Duodenal mucosa (tissue), 2 donors: ENCODE measurements around the gene SRGAP1.

Source experiments
- H3K27ac ChIP-seq: one replicate; pipeline ENCODE4 v1.7.0; 2013; ENCODE audit warnings: low read depth, low read length
- H3K27me3 ChIP-seq, 2 donors: one replicate each; pipeline ENCODE4 v1.7.0; 2013; ENCODE audit warnings: low read length in 2 of 2, control low read depth in 1 of 2; ENCODE audit not compliant: insufficient read depth in 2 of 2, control insufficient read depth in 1 of 2
- H3K36me3 ChIP-seq, 2 donors: one replicate each; pipeline ENCODE4 v1.7.0; 2013; ENCODE audit warnings: low read length in 2 of 2, control low read depth in 1 of 2; ENCODE audit not compliant: insufficient read depth in 2 of 2, control insufficient read depth in 1 of 2
- H3K4me1 ChIP-seq, 2 donors: one replicate each; pipeline ENCODE4 v1.7.0; 2013; ENCODE audit warnings: low read length in 2 of 2, control low read depth in 1 of 2; ENCODE audit not compliant: insufficient read depth in 2 of 2, control insufficient read depth in 1 of 2
- H3K4me3 ChIP-seq, 2 donors: one replicate each; pipeline ENCODE4 v1.7.0; 2013; ENCODE audit warnings: low read length in 2 of 2, low read depth in 1 of 2
- H3K9ac ChIP-seq, 2 donors: one replicate each; pipeline ENCODE4 v1.7.0; 2013; ENCODE audit warnings: low read length in 2 of 2, low read depth in 1 of 2
- H3K9me3 ChIP-seq, 2 donors: one replicate each; pipeline ENCODE4 v1.7.0; 2013; ENCODE audit warnings: low read length in 2 of 2, control low read depth in 1 of 2; ENCODE audit not compliant: control insufficient read depth in 1 of 2

Gene SRGAP1

GRCh38 chr12:64171715-64172114, 327.2 kb downstream of the SRGAP1 start:
- H3K4me1 ChIP-seq: peaks cover 0 to 5% of the 10 kb centered on the region in 2 donors
- no peaks in the 10 kb centered on the region for H3K36me3 ChIP-seq
- no peaks in the 10 kb centered on the region for H3K27me3 ChIP-seq
- H3K9ac ChIP-seq: no peak overlapping the region
- H3K9me3 ChIP-seq: no peaks in the 10 kb centered on the region
- H3K4me3 ChIP-seq: no peak overlapping the region
- no peak overlapping the region for H3K27ac ChIP-seq

DNA sequence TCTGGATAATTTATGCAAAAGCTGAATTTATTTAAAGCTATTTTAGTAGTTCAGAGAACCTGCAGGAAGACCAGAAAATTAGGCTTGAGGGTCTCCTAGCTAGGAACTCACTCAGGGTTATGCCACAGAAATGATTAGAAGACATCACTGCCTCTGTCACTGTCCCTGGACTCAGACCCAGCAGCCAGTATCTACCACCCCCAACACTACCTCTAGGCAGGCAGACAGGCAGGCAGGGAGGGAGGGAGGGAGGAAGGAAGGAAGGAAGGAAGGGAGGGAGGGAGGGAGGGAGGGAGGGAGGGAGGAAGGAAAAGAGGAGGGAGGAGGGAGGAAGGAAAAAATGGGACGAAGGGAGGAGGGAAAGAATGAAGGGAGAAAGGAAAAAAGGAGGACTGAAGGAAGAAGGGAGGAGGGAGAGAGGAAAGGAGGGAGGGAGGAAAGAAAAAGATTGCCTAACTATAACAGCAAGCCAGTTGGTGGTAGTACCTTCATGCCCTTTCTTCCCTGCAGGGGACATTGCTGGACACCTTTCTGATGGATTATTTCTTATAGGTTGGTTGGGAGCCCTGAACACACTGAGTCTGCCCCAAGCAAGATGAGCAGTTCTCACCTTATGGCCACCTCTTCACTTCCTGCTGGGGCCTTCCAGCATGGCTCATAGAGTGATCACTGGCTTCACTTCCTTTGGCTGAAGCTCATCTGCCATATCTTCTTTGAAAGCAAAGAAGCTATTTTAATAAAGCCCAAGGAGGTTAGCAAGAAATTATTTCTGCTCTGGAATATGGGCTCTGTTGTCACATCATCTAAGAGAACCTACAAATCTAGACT, 327.9 kb downstream of the SRGAP1 start:
- Histone ChIP-seq H3K36me3 (no peaks in the 10 kb centered on the region), H3K4me3 (no peak overlapping the region), H3K9me3 (no peaks in the 10 kb centered on the region), H3K4me1 (peaks cover 0 to 5% of the 10 kb centered on the region in 2 donors), H3K27ac (no peak overlapping the region), H3K27me3 (no peaks in the 10 kb centered on the region), H3K9ac (no peak overlapping the region)

DNA sequence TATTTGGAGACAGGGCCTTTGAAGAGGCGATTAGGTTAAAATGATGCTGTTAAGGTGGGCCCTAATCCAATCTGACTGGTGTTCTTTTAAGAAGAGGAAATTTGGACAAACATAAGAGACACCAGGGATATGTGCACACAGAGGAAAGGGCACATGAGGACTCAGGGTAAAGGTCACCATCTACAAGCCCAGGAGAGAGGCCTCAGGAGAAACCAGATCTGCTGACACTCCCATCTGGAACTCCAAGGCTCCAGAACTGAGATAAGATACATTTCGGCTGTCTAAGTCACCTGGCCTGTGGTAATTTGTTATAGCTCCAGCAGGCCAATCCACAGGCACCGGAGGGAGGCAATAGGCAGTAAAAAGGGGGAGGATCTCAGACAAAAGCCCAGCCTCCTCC, 329.0 kb downstream of the SRGAP1 start:
- Histone ChIP-seq H3K4me3 (no peak overlapping the region), H3K4me1 (peaks cover 0 to 5% of the 10 kb centered on the region in 2 donors), H3K27me3 (no peaks in the 10 kb centered on the region)

DNA sequence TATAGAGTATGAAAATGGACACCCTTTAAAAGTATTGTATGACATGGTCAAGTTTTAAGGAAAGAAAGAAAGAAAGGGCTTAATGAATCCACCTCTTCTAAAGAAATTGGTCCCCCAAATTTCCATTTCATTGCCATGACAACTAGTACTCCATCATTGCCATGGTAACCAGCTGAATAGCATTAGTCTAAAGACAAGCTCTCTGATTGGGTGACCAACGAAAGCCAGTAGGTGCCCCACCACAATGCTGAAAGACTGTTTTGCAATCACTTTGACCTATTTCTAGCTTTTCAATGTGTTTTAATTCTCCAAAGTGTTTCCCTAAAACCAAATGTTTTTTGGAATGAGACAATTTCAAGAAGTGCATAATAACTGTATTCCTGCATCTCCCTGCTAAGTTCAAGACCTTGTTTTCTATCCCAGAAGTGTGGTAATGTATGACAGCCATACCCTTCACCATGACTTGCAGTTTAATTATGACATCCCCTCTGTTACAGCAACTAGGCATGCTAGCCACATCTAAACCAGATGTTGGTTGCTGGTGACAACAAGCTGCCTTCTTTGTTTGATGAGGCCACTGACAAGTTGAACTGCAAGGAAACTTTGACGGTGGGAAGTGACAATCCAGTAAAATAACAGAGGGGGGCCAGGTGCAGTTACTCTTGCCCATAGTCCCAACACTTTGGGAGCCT, 330.9 kb downstream of the SRGAP1 start:
- Histone ChIP-seq H3K9me3 (no peaks in the 10 kb centered on the region), H3K27ac (no peak overlapping the region), H3K4me3 (no peak overlapping the region), H3K9ac (no peak overlapping the region), H3K36me3 (no peaks in the 10 kb centered on the region), H3K27me3 (no peaks in the 10 kb centered on the region), H3K4me1 (peaks cover 0 to 5% of the 10 kb centered on the region in 2 donors)

More for the DNA sequence above, 329.0 kb downstream of the SRGAP1 start:
- Histone ChIP-seq H3K9me3 (no peaks in the 10 kb centered on the region), H3K27ac (no peak overlapping the region), H3K9ac (no peak overlapping the region), H3K36me3 (no peaks in the 10 kb centered on the region)

- no peaks in the 10 kb centered on the region for H3K36me3 ChIP-seq
- no peaks in the 10 kb centered on the region for H3K27me3 ChIP-seq
- no peaks in the 10 kb centered on the region for H3K9me3 ChIP-seq
- H3K9ac ChIP-seq: no peak overlapping the region
- H3K4me3 ChIP-seq: no peak overlapping the region
- no peak overlapping the region for H3K27ac ChIP-seq
- peaks cover 0 to 5% of the 10 kb centered on the region in 2 donors for H3K4me1 ChIP-seq
These were observed 332.5 kb downstream of the SRGAP1 start for GRCh38 chr12:64177001-64177400.

- H3K4me3 ChIP-seq: no peak overlapping the region
- H3K4me1 ChIP-seq: peaks cover 0 to 5% of the 10 kb centered on the region in 2 donors
- no peak overlapping the region for H3K9ac ChIP-seq
- H3K27ac ChIP-seq: no peak overlapping the region
- H3K36me3 ChIP-seq: no peaks in the 10 kb centered on the region
- H3K27me3 ChIP-seq: no peaks in the 10 kb centered on the region
- no peaks in the 10 kb centered on the region for H3K9me3 ChIP-seq
These were observed 333.6 kb downstream of the SRGAP1 start for GRCh38 chr12:64178122-64178521.

GRCh38 chr12:64180951-64181350, 336.5 kb downstream of the SRGAP1 start:
- H3K4me3 ChIP-seq: no peak overlapping the region
- H3K9me3 ChIP-seq: no peaks in the 10 kb centered on the region
- H3K27ac ChIP-seq: no peak overlapping the region
- H3K27me3 ChIP-seq: no peaks in the 10 kb centered on the region
- no peak overlapping the region for H3K9ac ChIP-seq
- H3K4me1 ChIP-seq: no peaks in the 10 kb centered on the region
- H3K36me3 ChIP-seq: no peaks in the 10 kb centered on the region

- Histone ChIP-seq H3K27me3 (no peaks in the 10 kb centered on the region), H3K9me3 (no peaks in the 10 kb centered on the region), H3K4me1 (no peaks in the 10 kb centered on the region), H3K4me3 (no peak overlapping the region), H3K27ac (no peak overlapping the region), H3K36me3 (no peaks in the 10 kb centered on the region), H3K9ac (no peak overlapping the region)
These were observed 337.2 kb downstream of the SRGAP1 start for GRCh38 chr12:64181430-64182291.

- Histone ChIP-seq H3K36me3 (no peaks in the 10 kb centered on the region), H3K4me3 (no peak overlapping the region)
These were observed 339.7 kb downstream of the SRGAP1 start for GRCh38 chr12:64184216-64184615.

GRCh38 chr12:64186789-64187188, 342.3 kb downstream of the SRGAP1 start:
- no peak overlapping the region for H3K9ac ChIP-seq
- H3K27me3 ChIP-seq: no peaks in the 10 kb centered on the region
- H3K36me3 ChIP-seq: no peaks in the 10 kb centered on the region
- no peak overlapping the region for H3K4me3 ChIP-seq
- no peaks in the 10 kb centered on the region for H3K4me1 ChIP-seq
- no peaks in the 10 kb centered on the region for H3K9me3 ChIP-seq
- H3K27ac ChIP-seq: no peak overlapping the region

More at GRCh38 chr12:64184216-64184615, 339.7 kb downstream of the SRGAP1 start:
- H3K9ac ChIP-seq: no peak overlapping the region
- H3K27ac ChIP-seq: no peak overlapping the region
- no peaks in the 10 kb centered on the region for H3K9me3 ChIP-seq
- H3K27me3 ChIP-seq: no peaks in the 10 kb centered on the region
- no peaks in the 10 kb centered on the region for H3K4me1 ChIP-seq
